HepG2 (cell line): ENCODE results near the gene TECTB. TPM values are rescaled to one million over a fixed set of nuclear protein-coding genes. Genes with fewer than 3 reads are reported as not detected.
A peak's percentile ranks its signal among the peaks of the same experiment; 100 is the strongest.

ENCODE experiments used
- CREM ChIP-seq, 2 experiments: sonication (generic) in 1 of 2; formaldehyde crosslinking in 1 of 2; IDR thresholded peaks; 2 replicates each; pipeline versions ENCODE4 v1.4.0 to v1.6.1; 2016 to 2020; ENCODE audit warnings: antibody characterized with exemption in 1 of 2, mild to moderate bottlenecking in 1 of 2, missing genetic modification reagents in 1 of 2
- HNF4G ChIP-seq, 2 experiments: sonication (generic) in 1 of 2; formaldehyde crosslinking in 1 of 2; IDR thresholded peaks; 2 replicates each; pipeline versions ENCODE4 v1.4.0 to v1.6.1; 2011 to 2020; ENCODE audit warnings: borderline replicate concordance in 2 of 2, low read depth in 2 of 2, mild to moderate bottlenecking in 2 of 2, low read length in 1 of 2, missing genetic modification reagents in 1 of 2, moderate library complexity in 1 of 2
- HOXA3 ChIP-seq: sonication (generic); formaldehyde crosslinking; IDR thresholded peaks from 2 replicates; pipeline ENCODE4 v1.5.0; 2020; ENCODE audit warnings: missing genetic modification reagents
- PHF21A ChIP-seq: sonication (generic); formaldehyde crosslinking; IDR thresholded peaks from 2 replicates; pipeline ENCODE4 v1.5.0; 2020; ENCODE audit warnings: mild to moderate bottlenecking, missing genetic modification reagents
- RCOR2 ChIP-seq: IDR thresholded peaks from 2 replicates; pipeline ENCODE4 v1.6.1; 2016; ENCODE audit warnings: missing biosample characterization, missing genetic modification reagents
- SAP130 ChIP-seq: IDR thresholded peaks from 2 replicates; pipeline ENCODE4 v1.6.1; 2016; ENCODE audit warnings: low read depth
- SATB2 ChIP-seq: sonication (generic); formaldehyde crosslinking; IDR thresholded peaks from 2 replicates; pipeline ENCODE4 v1.5.0; 2020; ENCODE audit warnings: missing genetic modification reagents
- SOX13 ChIP-seq, 3 experiments: fragments of 450-650 bp in 1 of 3; sonication (generic) in 1 of 3; formaldehyde crosslinking in 1 of 3; IDR thresholded peaks in 2 of 3; conservative IDR thresholded peaks in 1 of 3; 2 replicates each; pipeline versions ENCODE4 v1.5.0 to v1.6.1; 2016 to 2020; ENCODE audit warnings: antibody characterized with exemption in 1 of 3, mild to moderate bottlenecking in 1 of 3, missing compliant biosample characterization in 1 of 3, missing genetic modification reagents in 1 of 3, moderate library complexity in 1 of 3
- SOX5 ChIP-seq: IDR thresholded peaks from 2 replicates; pipeline ENCODE4 v1.6.1; 2016; ENCODE audit warnings: borderline replicate concordance
- SSRP1 ChIP-seq: IDR thresholded peaks from 2 replicates; pipeline ENCODE4 v1.6.1; 2016; ENCODE audit warnings: control low read depth
- STAG1 ChIP-seq: sonication (generic); formaldehyde crosslinking; IDR thresholded peaks from 2 replicates; pipeline ENCODE4 v1.4.0; 2020; ENCODE audit warnings: missing genetic modification reagents
- TEAD2 ChIP-seq: sonication (generic); formaldehyde crosslinking; IDR thresholded peaks from 2 replicates; pipeline ENCODE4 v1.9.0; 2021; ENCODE audit warnings: missing genetic modification reagents
- XRCC5 ChIP-seq: fragments of 200-400 bp; formaldehyde crosslinking; optimal IDR thresholded peaks from 2 replicates; pipeline ENCODE3; 2017; ENCODE audit warnings: mild to moderate bottlenecking, low read length
- ZFX ChIP-seq: sonication (generic); formaldehyde crosslinking; IDR thresholded peaks from 2 replicates; pipeline ENCODE4 v1.4.0; 2020; ENCODE audit warnings: mild to moderate bottlenecking, low read depth, missing genetic modification reagents, moderate library complexity
- ZKSCAN5 ChIP-seq: sonication (generic); formaldehyde crosslinking; IDR thresholded peaks from 2 replicates; pipeline ENCODE4 v1.5.1; 2020; ENCODE audit warnings: mild to moderate bottlenecking, missing genetic modification reagents
- ZNF224 ChIP-seq: sonication (generic); formaldehyde crosslinking; IDR thresholded peaks from 2 replicates; pipeline ENCODE4 v1.5.0; 2020; ENCODE audit warnings: mild to moderate bottlenecking, missing genetic modification reagents
- ZNF292 ChIP-seq: sonication (generic); formaldehyde crosslinking; IDR thresholded peaks from 2 replicates; pipeline ENCODE4 v1.8.1; 2022; ENCODE audit warnings: mild to moderate bottlenecking, low read depth, missing genetic modification reagents, borderline replicate concordance
- ZNF605 ChIP-seq: sonication (generic); formaldehyde crosslinking; IDR thresholded peaks from 2 replicates; pipeline ENCODE4 v1.8.0; 2022; ENCODE audit warnings: mild to moderate bottlenecking, missing genetic modification reagents
- ZNF660 ChIP-seq: sonication (generic); formaldehyde crosslinking; IDR thresholded peaks from 2 replicates; pipeline ENCODE4 v1.5.1; 2020; ENCODE audit warnings: mild to moderate bottlenecking, low read depth, missing genetic modification reagents, borderline replicate concordance
- ZNF720 ChIP-seq: sonication (generic); formaldehyde crosslinking; IDR thresholded peaks from 2 replicates; pipeline ENCODE4 v1.4.0; 2020; ENCODE audit warnings: missing genetic modification reagents
- polyA plus RNA-seq, 8 experiments: library from polyadenylated mRNA; depleted of rRNA in 3 of 8; stranded (reverse) in 7 of 8; unstranded in 1 of 8; fragments of >200 nt; fragmentation: Illumina TruSeq in 4 of 8; extraction: Trizol in 4 of 8; gene quantifications; 2 replicates each; pipeline versions ENCODE4 v1.2.1 to v1.2.3, GENCODE V29; 2011 to 2016; ENCODE audit warnings: low read depth in 4 of 8, missing spikeins in 1 of 8, mixed read lengths in 1 of 8; ENCODE audit not compliant: insufficient read depth in 1 of 8
- total RNA-seq, 5 experiments: library from RNA; depleted of rRNA; stranded (reverse); fragments of >200 nt; fragmentation: Illumina TruSeq; extraction: Trizol; gene quantifications; 2 replicates each; pipeline ENCODE4 v1.2.3, GENCODE V29; 2016; ENCODE audit warnings: low read depth in 1 of 5
- TF ChIP-seq, protein P1 (sequence below): sonication (generic); formaldehyde crosslinking; IDR thresholded peaks from 2 replicates; pipeline ENCODE4 v1.4.0; 2020; ENCODE audit warnings: missing genetic modification reagents, low read depth, mild to moderate bottlenecking, borderline replicate concordance
- TF ChIP-seq, protein P2 (sequence below): IDR thresholded peaks from 2 replicates; pipeline ENCODE4 v1.6.1; 2012; ENCODE audit warnings: low read length, improper control_type of control experiment
- TF ChIP-seq, protein P3 (sequence below): conservative IDR thresholded peaks from 2 replicates; pipeline ENCODE4 v1.6.1; 2018; ENCODE audit warnings: missing genetic modification reagents

Gene TECTB
- total and polyA plus RNA-seq, 2 of the 13 experiments (the other 11 are each of a cell fraction or from before 2014, with no cell fraction given), result 0.78 to 1.8 TPM

DNA sequence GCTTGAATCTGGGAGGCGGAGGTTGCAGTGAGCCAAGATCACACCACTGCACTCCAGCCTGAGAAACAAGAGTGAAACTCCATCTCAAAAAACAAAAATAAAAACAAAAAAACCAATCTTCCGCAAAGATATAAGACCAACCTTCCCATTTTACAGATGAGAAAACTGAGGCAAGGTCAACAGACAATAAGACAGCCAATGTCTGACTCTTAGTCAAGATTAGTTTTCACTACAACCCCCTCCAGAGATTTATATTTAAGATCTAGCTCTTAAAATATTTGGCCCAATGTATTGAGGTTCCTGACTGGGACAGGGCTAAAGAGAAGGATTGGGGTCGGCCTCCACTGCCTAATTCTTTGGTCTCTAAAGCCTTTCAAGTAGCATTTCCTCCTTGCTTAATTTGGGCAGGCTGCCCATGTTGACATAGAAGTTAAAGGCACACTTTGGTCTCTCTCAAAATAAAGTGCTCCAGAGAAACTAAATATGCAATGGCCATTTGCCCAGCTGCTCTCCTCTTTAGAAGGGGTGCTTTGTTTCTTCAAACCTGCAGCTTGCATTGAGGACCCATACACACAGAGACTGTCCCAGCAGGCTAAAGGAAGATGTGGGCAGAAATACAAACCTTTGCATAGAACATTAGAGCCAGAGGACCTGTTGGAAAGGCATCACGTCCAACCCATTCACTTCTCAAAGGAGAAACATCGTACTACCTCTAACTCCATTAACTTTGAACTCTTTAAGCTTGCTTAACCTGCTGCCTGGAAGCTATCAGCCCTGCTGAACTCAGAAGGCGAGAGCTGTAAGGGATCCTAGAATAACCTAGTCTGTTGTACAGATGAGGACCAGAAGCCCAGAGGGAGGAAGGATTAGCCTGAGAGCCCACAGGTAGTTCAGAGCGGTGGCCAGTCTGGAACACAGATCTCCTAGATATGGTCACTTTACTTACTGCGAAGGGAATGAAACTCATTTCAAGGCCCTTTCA, 3.9 kb downstream of the TECTB start (continued):
- TF ChIP-seq SATB2 (CRISPR knock-in tag) (no peak), STAG1 (CRISPR knock-in tag) (peak; percentile 11; the same call in 1 of the 2 replicates), SAP130 (peak; percentile 40; the same call in 1 of the 2 replicates), HOXA3 (CRISPR knock-in tag) (0 out of 2 replicates have a peak, but pooled peaks have one; percentile 23), RCOR2 (CRISPR knock-in tag) (peak; percentile 91), CREM (IDR thresholded peaks at IDR 0.05) (peak; percentile 56; the same call in 1 of the 2 replicates), CREM (CRISPR knock-in tag; IDR thresholded peaks at IDR 0.05) (no peak), ZNF292 (0 out of 2 replicates have a peak, but pooled peaks have one; percentile 18), ZKSCAN5 (no peak), ZNF660 (CRISPR knock-in tag) (no peak), ZNF605 (peak; percentile 60; the same call in 1 of the 2 replicates), ZFX (peak; percentile 25; the same call in 1 of the 2 replicates), SSRP1 (CRISPR knock-in tag) (peak; percentile 81; the same call in 1 of the 2 replicates), HNF4G (IDR thresholded peaks at IDR 0.05; ENCODE audit: borderline replicate concordance, low read depth, low read length) (peak; percentile 5; the same call in 1 of the 2 replicates), HNF4G (CRISPR knock-in tag; IDR thresholded peaks at IDR 0.05; ENCODE audit: borderline replicate concordance, low read depth) (no peak), ZNF224 (CRISPR knock-in tag) (no peak), ZNF720 (CRISPR knock-in tag) (no peak), XRCC5 (no peak), SOX5 (CRISPR knock-in tag) (0 out of 2 replicates have a peak, but pooled peaks have one; percentile 24), TEAD2 (CRISPR knock-in tag) (no peak), PHF21A (CRISPR knock-in tag) (peak; percentile 60), SOX13 (IDR thresholded peaks at IDR 0.05) (no peak), SOX13 (CRISPR knock-in tag; conservative IDR thresholded peaks at IDR 0.05 in 1 of 2, IDR thresholded peaks at IDR 0.05 in 1 of 2) (peak in 1 of 2 experiments; percentile 59; a peak in 2 of 4 replicates)
- TF ChIP-seq, protein P1, sequence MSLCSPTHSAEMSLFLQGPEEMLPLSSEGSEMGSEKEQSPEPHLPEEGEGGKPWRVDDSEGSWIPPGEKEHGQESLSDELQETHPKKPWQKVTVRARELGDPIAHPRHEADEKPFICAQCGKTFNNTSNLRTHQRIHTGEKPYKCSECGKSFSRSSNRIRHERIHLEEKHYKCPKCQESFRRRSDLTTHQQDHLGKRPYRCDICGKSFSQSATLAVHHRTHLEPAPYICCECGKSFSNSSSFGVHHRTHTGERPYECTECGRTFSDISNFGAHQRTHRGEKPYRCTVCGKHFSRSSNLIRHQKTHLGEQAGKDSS (CRISPR knock-in tag), result peak; percentile 92; the same call in 1 of the 2 replicates
- TF ChIP-seq, protein P2, sequence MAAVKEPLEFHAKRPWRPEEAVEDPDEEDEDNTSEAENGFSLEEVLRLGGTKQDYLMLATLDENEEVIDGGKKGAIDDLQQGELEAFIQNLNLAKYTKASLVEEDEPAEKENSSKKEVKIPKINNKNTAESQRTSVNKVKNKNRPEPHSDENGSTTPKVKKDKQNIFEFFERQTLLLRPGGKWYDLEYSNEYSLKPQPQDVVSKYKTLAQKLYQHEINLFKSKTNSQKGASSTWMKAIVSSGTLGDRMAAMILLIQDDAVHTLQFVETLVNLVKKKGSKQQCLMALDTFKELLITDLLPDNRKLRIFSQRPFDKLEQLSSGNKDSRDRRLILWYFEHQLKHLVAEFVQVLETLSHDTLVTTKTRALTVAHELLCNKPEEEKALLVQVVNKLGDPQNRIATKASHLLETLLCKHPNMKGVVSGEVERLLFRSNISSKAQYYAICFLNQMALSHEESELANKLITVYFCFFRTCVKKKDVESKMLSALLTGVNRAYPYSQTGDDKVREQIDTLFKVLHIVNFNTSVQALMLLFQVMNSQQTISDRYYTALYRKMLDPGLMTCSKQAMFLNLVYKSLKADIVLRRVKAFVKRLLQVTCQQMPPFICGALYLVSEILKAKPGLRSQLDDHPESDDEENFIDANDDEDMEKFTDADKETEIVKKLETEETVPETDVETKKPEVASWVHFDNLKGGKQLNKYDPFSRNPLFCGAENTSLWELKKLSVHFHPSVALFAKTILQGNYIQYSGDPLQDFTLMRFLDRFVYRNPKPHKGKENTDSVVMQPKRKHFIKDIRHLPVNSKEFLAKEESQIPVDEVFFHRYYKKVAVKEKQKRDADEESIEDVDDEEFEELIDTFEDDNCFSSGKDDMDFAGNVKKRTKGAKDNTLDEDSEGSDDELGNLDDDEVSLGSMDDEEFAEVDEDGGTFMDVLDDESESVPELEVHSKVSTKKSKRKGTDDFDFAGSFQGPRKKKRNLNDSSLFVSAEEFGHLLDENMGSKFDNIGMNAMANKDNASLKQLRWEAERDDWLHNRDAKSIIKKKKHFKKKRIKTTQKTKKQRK, result no peak
- TF ChIP-seq, protein P3, sequence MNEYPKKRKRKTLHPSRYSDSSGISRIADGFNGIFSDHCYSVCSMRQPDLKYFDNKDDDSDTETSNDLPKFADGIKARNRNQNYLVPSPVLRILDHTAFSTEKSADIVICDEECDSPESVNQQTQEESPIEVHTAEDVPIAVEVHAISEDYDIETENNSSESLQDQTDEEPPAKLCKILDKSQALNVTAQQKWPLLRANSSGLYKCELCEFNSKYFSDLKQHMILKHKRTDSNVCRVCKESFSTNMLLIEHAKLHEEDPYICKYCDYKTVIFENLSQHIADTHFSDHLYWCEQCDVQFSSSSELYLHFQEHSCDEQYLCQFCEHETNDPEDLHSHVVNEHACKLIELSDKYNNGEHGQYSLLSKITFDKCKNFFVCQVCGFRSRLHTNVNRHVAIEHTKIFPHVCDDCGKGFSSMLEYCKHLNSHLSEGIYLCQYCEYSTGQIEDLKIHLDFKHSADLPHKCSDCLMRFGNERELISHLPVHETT (CRISPR knock-in tag), result no peak
